H1 (cell line): Measurements from ENCODE around the gene SLC22A31. TPM values are rescaled to one million over a fixed set of nuclear protein-coding genes. Genes with fewer than 3 reads are reported as not detected.

Source experiments
- CTCF ChIA-PET: fragments of 300-600 bp; sonication (Branson Sonifier 250); formaldehyde crosslinking; loops from one replicate; lab custom pipeline; 2021; ENCODE audit not compliant: partially characterized antibody; lab: Charles Lee
- POLR2A ChIA-PET: fragments of 300-600 bp; sonication (Branson Sonifier 250); formaldehyde crosslinking; loops from one replicate; lab custom pipeline; 2021; ENCODE audit warnings: inconsistent platforms; ENCODE audit not compliant: partially characterized antibody; lab: Charles Lee
- DNase-seq, 2 experiments: peaks; one replicate each; pipeline versions ENCODE4 v3.0.0 to v3.0.0-alpha.2; 2010 to 2022; ENCODE audit warnings: low spot score in 2 of 2, low read depth in 1 of 2, mixed read lengths in 1 of 2
- FAIRE-seq: peaks from 2 replicates; lab custom pipeline; 2011; peaks lifted over from hg19 to GRCh38; lab: Jason Lieb, UNC
- H2AFZ ChIP-seq: 2 replicates; pipeline ENCODE4 v1.8.1; 2012; ENCODE audit warnings: low read length, inconsistent platforms
- H2AK5ac ChIP-seq: 2 replicates; pipeline ENCODE4 v1.6.1; 2013; ENCODE audit warnings: low read depth, low read length
- H2BK120ac ChIP-seq: replicated peaks from 2 replicates; pipeline ENCODE3; 2013; ENCODE audit warnings: low read depth, low read length, inconsistent platforms
- H2BK12ac ChIP-seq: 2 replicates; pipeline ENCODE4 v1.6.1; 2013; ENCODE audit warnings: low read depth, low read length
- H2BK15ac ChIP-seq: 2 replicates; pipeline ENCODE4 v1.6.1; 2013; ENCODE audit warnings: low read length
- H2BK20ac ChIP-seq: 2 replicates; pipeline ENCODE4 v1.6.1; 2013; ENCODE audit warnings: low read length
- H2BK5ac ChIP-seq: 2 replicates; pipeline ENCODE4 v1.6.1; 2013; ENCODE audit warnings: low read depth, low read length
- H3K14ac ChIP-seq: 2 replicates; pipeline ENCODE4 v1.6.1; 2013; ENCODE audit warnings: inconsistent platforms; ENCODE audit not compliant: insufficient read length
- H3K18ac ChIP-seq: 2 replicates; pipeline ENCODE4 v1.6.1; 2013; ENCODE audit warnings: low read length; ENCODE audit errors: extremely low read depth
- H3K23ac ChIP-seq: 2 replicates; pipeline ENCODE4 v1.6.1; 2013; ENCODE audit warnings: inconsistent platforms; ENCODE audit not compliant: insufficient read length
- H3K23me2 ChIP-seq: 2 replicates; pipeline ENCODE4 v1.6.1; 2013; ENCODE audit warnings: low read depth, low read length
- H3K27ac ChIP-seq: 2 replicates; pipeline ENCODE4 v1.6.1; 2011; ENCODE audit warnings: low read depth, low read length, inconsistent platforms
- H3K27me3 ChIP-seq, 4 experiments: replicated peaks in 1 of 4; 1 replicate in 1 of 4; 2 replicates in 3 of 4; pipeline versions ENCODE4 v1.6.1 to v1.8.1; 2011 to 2013; ENCODE audit warnings: low read length in 3 of 4, mild to moderate bottlenecking in 3 of 4, inconsistent platforms in 2 of 4, mixed read lengths in 2 of 4, moderate library complexity in 1 of 4; ENCODE audit not compliant: control insufficient read depth in 3 of 4, insufficient read depth in 3 of 4; ENCODE audit errors: extremely low read depth in 1 of 4
- H3K36me3 ChIP-seq, 4 experiments: 2 replicates each; pipeline versions ENCODE4 v1.6.1 to v1.8.1; 2011 to 2013; ENCODE audit warnings: mild to moderate bottlenecking in 4 of 4, low read length in 3 of 4, moderate library complexity in 2 of 4, control low read depth in 1 of 4, inconsistent platforms in 1 of 4; ENCODE audit not compliant: insufficient read depth in 4 of 4, control insufficient read depth in 2 of 4
- H3K4ac ChIP-seq: replicated peaks from 2 replicates; pipeline ENCODE3; 2013; ENCODE audit warnings: low read length, low read depth, mixed read lengths, inconsistent platforms; ENCODE audit not compliant: insufficient read length
- H3K4me1 ChIP-seq, 4 experiments: replicated peaks in 1 of 4; 1 replicate in 1 of 4; 2 replicates in 3 of 4; pipeline versions ENCODE4 v1.6.1 to v1.8.1; 2011 to 2013; ENCODE audit warnings: low read length in 3 of 4, inconsistent platforms in 2 of 4, mixed read lengths in 1 of 4; ENCODE audit not compliant: insufficient read depth in 4 of 4, control insufficient read depth in 3 of 4
- H3K4me2 ChIP-seq, 2 experiments: 2 replicates each; pipeline versions ENCODE4 v1.6.1 to v1.8.1; 2011 to 2013; ENCODE audit warnings: low read depth in 2 of 2, low read length in 2 of 2, control low read depth in 1 of 2, inconsistent platforms in 1 of 2, mild to moderate bottlenecking in 1 of 2; ENCODE audit not compliant: insufficient read depth in 1 of 2
- H3K4me3 ChIP-seq, 4 experiments: fragments of 200-600, 300-600 bp in 1 of 4; sonication (generic), shearing (Covaris generic), sonication (Bioruptor Twin) in 1 of 4; 2 replicates each; pipeline versions ENCODE4 v1.5.1 to v1.8.1; 2011 to 2016; ENCODE audit warnings: low read length in 4 of 4, low read depth in 3 of 4, control low read depth in 2 of 4, inconsistent platforms in 2 of 4, mild to moderate bottlenecking in 2 of 4, mixed read lengths in 1 of 4, moderate library complexity in 1 of 4; ENCODE audit not compliant: insufficient read depth in 2 of 4; ENCODE audit errors: extremely low read depth in 1 of 4
- H3K56ac ChIP-seq: replicated peaks from 2 replicates; pipeline ENCODE3; 2013; ENCODE audit warnings: low read depth, mild to moderate bottlenecking, mixed read lengths, low read length, inconsistent platforms; ENCODE audit not compliant: insufficient read length
- H3K79me1 ChIP-seq: 2 replicates; pipeline ENCODE4 v1.6.1; 2013; ENCODE audit warnings: low read depth, low read length, control low read depth
- H3K79me2 ChIP-seq, 2 experiments: 2 replicates each; pipeline versions ENCODE4 v1.6.1 to v1.8.1; 2012 to 2013; ENCODE audit warnings: low read length in 2 of 2, mild to moderate bottlenecking in 2 of 2, inconsistent platforms in 1 of 2; ENCODE audit not compliant: insufficient read depth in 2 of 2, control insufficient read depth in 1 of 2
- H3K9ac ChIP-seq, 4 experiments: replicated peaks in 1 of 4; 1 replicate in 1 of 4; 2 replicates in 3 of 4; pipeline versions ENCODE4 v1.6.1 to v1.8.1; 2011 to 2013; ENCODE audit warnings: low read depth in 3 of 4, low read length in 3 of 4, control low read depth in 2 of 4, mild to moderate bottlenecking in 2 of 4, moderate library complexity in 2 of 4, inconsistent platforms in 1 of 4; ENCODE audit errors: extremely low read depth in 1 of 4
- H3K9me3 ChIP-seq, 2 experiments: 2 replicates each; pipeline versions ENCODE4 v1.6.1 to v1.8.1; 2012 to 2013; ENCODE audit warnings: mild to moderate bottlenecking in 2 of 2, moderate library complexity in 2 of 2, control low read depth in 1 of 2, inconsistent platforms in 1 of 2, low read depth in 1 of 2, low read length in 1 of 2, mixed read lengths in 1 of 2; ENCODE audit not compliant: insufficient read depth in 2 of 2
- H4K20me1 ChIP-seq, 2 experiments: replicated peaks in 1 of 2; 2 replicates each; pipeline versions ENCODE3 to v1.8.1; 2011 to 2013; ENCODE audit warnings: inconsistent platforms in 2 of 2, low read length in 2 of 2, mild to moderate bottlenecking in 1 of 2; ENCODE audit not compliant: insufficient read depth in 2 of 2, control insufficient read depth in 1 of 2
- H4K5ac ChIP-seq: 2 replicates; pipeline ENCODE4 v1.6.1; 2013; ENCODE audit warnings: low read length, low read depth, mixed read lengths, inconsistent platforms; ENCODE audit not compliant: insufficient read length
- H4K8ac ChIP-seq: 2 replicates; pipeline ENCODE4 v1.8.0; 2013; ENCODE audit warnings: mild to moderate bottlenecking, moderate library complexity, low read length, inconsistent platforms; ENCODE audit not compliant: insufficient read depth; ENCODE audit errors: extremely low read depth
- H4K91ac ChIP-seq: replicated peaks from 2 replicates; pipeline ENCODE3; 2013; ENCODE audit warnings: low read length, mixed read lengths, inconsistent platforms; ENCODE audit not compliant: insufficient read length
- CTCF ChIP-seq, 3 experiments: IDR thresholded peaks; 1 replicate in 2 of 3; 2 replicates in 1 of 3; pipeline versions ENCODE4 v1.5.1 to v1.6.1; 2011; ENCODE audit warnings: low read length in 3 of 3, mild to moderate bottlenecking in 3 of 3, inconsistent platforms in 2 of 3, low read depth in 1 of 3, moderate library complexity in 1 of 3; ENCODE audit not compliant: insufficient read depth in 1 of 3; ENCODE audit errors: control extremely low read depth in 1 of 3
- EGR1 ChIP-seq: IDR thresholded peaks from 2 replicates; pipeline ENCODE4 v1.6.1; 2011; ENCODE audit warnings: low read depth, low read length, borderline replicate concordance
- EZH2 ChIP-seq: fragments of 200-600 bp; sonication (generic); IDR thresholded peaks from 2 replicates; pipeline ENCODE4 v1.7.1; 2012; ENCODE audit warnings: low read depth, mild to moderate bottlenecking, moderate library complexity, low read length, inconsistent platforms; ENCODE audit not compliant: severe bottlenecking
- GTF2F1 ChIP-seq: IDR thresholded peaks from 2 replicates; pipeline ENCODE4 v1.6.1; 2012; ENCODE audit warnings: low read depth, low read length, improper control_type of control experiment, borderline replicate concordance
- KDM1A ChIP-seq: fragments of 200-600, 300-600 bp; sonication (generic); IDR thresholded peaks from 2 replicates; pipeline ENCODE4 v1.7.1; 2016; ENCODE audit warnings: mild to moderate bottlenecking, low read length, borderline replicate concordance
- NRF1 ChIP-seq: IDR thresholded peaks from 2 replicates; pipeline ENCODE4 v1.6.1; 2011; ENCODE audit warnings: mild to moderate bottlenecking, low read depth, low read length, improper control_type of control experiment
- POU5F1 ChIP-seq: IDR thresholded peaks from 2 replicates; pipeline ENCODE4 v1.6.1; 2011; ENCODE audit warnings: low read depth, mild to moderate bottlenecking, low read length, moderate library complexity
- SIX5 ChIP-seq: IDR thresholded peaks from 2 replicates; pipeline ENCODE4 v1.6.1; 2011; ENCODE audit warnings: mild to moderate bottlenecking, low read depth, low read length
- SP2 ChIP-seq: IDR thresholded peaks from 2 replicates; pipeline ENCODE4 v1.6.1; 2012; ENCODE audit warnings: mild to moderate bottlenecking, low read length, inconsistent platforms
- SUZ12 ChIP-seq: fragments of 200-600 bp; sonication (generic); IDR thresholded peaks from 2 replicates; pipeline ENCODE4 v1.6.1; 2012; ENCODE audit warnings: mild to moderate bottlenecking, inconsistent platforms, low read length, moderate library complexity, mixed read lengths
- WGBS, 2 experiments: shearing (Covaris generic) in 1 of 2; methylation state at CpG; one replicate each; pipeline versions ENCODE4 v1.1.6 to v1.1.7; 2013 to 2015; ENCODE audit warnings: low lambda C conversion rate in 2 of 2, mixed read lengths in 2 of 2, inconsistent platforms in 1 of 2, low coverage in 1 of 2, missing lambda C conversion rate in 1 of 2; ENCODE audit not compliant: insufficient replicate concordance in 2 of 2, insufficient coverage in 1 of 2, insufficient read length in 1 of 2; ENCODE audit errors: extremely low coverage in 1 of 2, missing lambda C conversion rate in 1 of 2; 5-methylcytosine and 5-hydroxymethylcytosine counted together
- polyA plus RNA-seq, 7 experiments: library from polyadenylated mRNA; depleted of rRNA in 3 of 7; stranded (reverse) in 5 of 7; unstranded in 2 of 7; fragments of >200 nt in 5 of 7; fragments of 200-250 nt in 2 of 7; gene quantifications; 1 replicate in 5 of 7; 2 replicates in 1 of 7; 4 replicates in 1 of 7; pipeline versions ENCODE4 v1.2.1 to v1.2.3, GENCODE V29; 2011 to 2013; ENCODE audit warnings: missing spikeins in 2 of 7, mixed read lengths in 2 of 7
- total RNA-seq: library from RNA; stranded (reverse); fragmentation: NEBNext Ultra II Directional; extraction: Animal tissue kit (Norgen Biotek cat#: 25700); gene quantifications from 2 replicates; pipeline ENCODE4 v1.2.1, GENCODE V29; 2021

Gene SLC22A31
- total and polyA plus RNA-seq, 2 of the 8 experiments (the other 6 are each of a cell fraction or from before 2014, with no cell fraction given), result 7.7 to 10.6 TPM

GRCh38 chr16:89200850-89201411 is 594 bp upstream of the SLC22A31 start:
- H2BK120ac ChIP-seq, result no peak overlapping the region
- 2% methylated on average over 23 of the region's 58 CpGs; no CpG with 5 or more reads in 1 of the 2 experiments for WGBS, 2 experiments
- H3K18ac ChIP-seq, result peak overlapping the region; percentile 60; the same call in 1 of the 2 replicates
- H3K4ac ChIP-seq, result no peak overlapping the region
- no peak overlapping the region for H4K5ac ChIP-seq
- DNase-seq (no peak), FAIRE-seq (no peak)
- H3K56ac ChIP-seq, result no peak overlapping the region
- H2AK5ac ChIP-seq, result no peak overlapping the region
- H3K27ac ChIP-seq, result no peak overlapping the region
- no peaks in the 10 kb centered on the region for H3K36me3 ChIP-seq
- H3K14ac ChIP-seq, result no peak overlapping the region
- no peak overlapping the region for H2BK20ac ChIP-seq
- H2BK5ac ChIP-seq, result no peak overlapping the region
- no peaks in the 10 kb centered on the region for H3K79me2 ChIP-seq
- H3K4me3 ChIP-seq, result peak overlapping the region; percentile 36 to 67 (median 48)
- peak overlapping the region in 1 of 4 experiments; percentile 30; a peak in 2 of 7 replicates for H3K9ac ChIP-seq
- H4K91ac ChIP-seq, result peak overlapping the region; percentile 81
- POLR2A ChIA-PET, result interaction anchor here (1.0 to 1.4 kb wide), 5 partner anchors 17 to 394 kb away, joined by 3 to 4 read pairs (median 3); partner anchors contain the start of gene ZNF778
- no peak overlapping the region for H4K8ac ChIP-seq
- CTCF ChIA-PET, result no interaction called here
- peak overlapping the region; percentile 80 to 92 for H3K4me2 ChIP-seq
- peaks cover 0 to 4% of the 10 kb centered on the region in 2 experiments for H4K20me1 ChIP-seq
- peaks cover 10% of the 10 kb centered on the region; the same call in 1 of the 2 replicates for H3K23me2 ChIP-seq
- H3K23ac ChIP-seq, result no peak overlapping the region
- peaks cover 11 to 40% (median 30%) of the 10 kb centered on the region in 4 experiments for H3K27me3 ChIP-seq
- H3K79me1 ChIP-seq, result no peaks in the 10 kb centered on the region
- 0 out of 2 replicates have a peak overlapping the region, but pooled peaks have one; percentile 0 for H2AFZ ChIP-seq
- no peak overlapping the region for H2BK15ac ChIP-seq
- H3K9me3 ChIP-seq, result no peaks in the 10 kb centered on the region
- peaks cover 0 to 12% (median 8%) of the 10 kb centered on the region in 4 experiments; a peak in 5 of 7 replicates for H3K4me1 ChIP-seq
- no peak overlapping the region for H2BK12ac ChIP-seq
- TF ChIP-seq EGR1 (no peak), SUZ12 (peak; percentile 64; the same call in 1 of the 2 replicates), GTF2F1 (no peak), EZH2 (peak; percentile 65), SP2 (no peak), SIX5 (no peak), NRF1 (no peak), KDM1A (no peak), POU5F1 (no peak), CTCF (IDR thresholded peaks at IDR 0.05; ENCODE audit: control extremely low read depth in 1 of 3, insufficient read depth in 1 of 3, low read depth in 1 of 3, low read length in 3 of 3) (no peak)
